Activated CD8-positive, alpha-beta memory T cell treated with anti-CD3 and anti-CD28 coated beads, Interleukin-2, amount 50 U/mL, for 24 hours (primary cell): ENCODE measurements around the gene NLRP7.

Experiments used
- DNase-seq: peaks from one replicate; pipeline ENCODE4 v3.0.0-alpha.2; 2020; ENCODE audit errors: extremely low read depth

NLRP7 gene

DNA sequence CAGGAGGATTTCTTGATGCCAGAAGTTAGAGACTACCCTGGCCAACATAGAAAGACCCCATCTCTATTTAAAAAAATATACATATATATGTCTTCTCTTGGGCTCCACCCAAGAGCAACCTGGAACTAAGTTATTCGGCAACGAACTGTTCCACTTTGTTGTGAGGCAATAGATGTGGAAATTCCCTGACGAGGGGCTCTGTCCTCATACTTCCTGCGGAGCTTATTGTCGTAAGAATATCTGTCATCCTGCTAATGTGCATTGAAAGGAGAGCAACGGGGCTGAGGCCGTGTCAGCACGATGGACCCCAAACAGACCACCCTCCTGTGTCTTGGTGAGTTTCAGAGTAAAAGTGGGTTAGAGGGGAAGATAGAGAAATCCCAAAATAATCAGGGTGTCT lies 73.3 kb downstream of the NLRP7 start, which contains the start of gene FCAR:
TSS of gene FCAR (plus strand) at position 246 of the 400 bp plus-strand sequence. CDS start at position 301, 55 bp downstream.
- no peak for DNase-seq
